ENCODE measurements around the gene ZNF407.

The ZNF407 gene

DNA sequence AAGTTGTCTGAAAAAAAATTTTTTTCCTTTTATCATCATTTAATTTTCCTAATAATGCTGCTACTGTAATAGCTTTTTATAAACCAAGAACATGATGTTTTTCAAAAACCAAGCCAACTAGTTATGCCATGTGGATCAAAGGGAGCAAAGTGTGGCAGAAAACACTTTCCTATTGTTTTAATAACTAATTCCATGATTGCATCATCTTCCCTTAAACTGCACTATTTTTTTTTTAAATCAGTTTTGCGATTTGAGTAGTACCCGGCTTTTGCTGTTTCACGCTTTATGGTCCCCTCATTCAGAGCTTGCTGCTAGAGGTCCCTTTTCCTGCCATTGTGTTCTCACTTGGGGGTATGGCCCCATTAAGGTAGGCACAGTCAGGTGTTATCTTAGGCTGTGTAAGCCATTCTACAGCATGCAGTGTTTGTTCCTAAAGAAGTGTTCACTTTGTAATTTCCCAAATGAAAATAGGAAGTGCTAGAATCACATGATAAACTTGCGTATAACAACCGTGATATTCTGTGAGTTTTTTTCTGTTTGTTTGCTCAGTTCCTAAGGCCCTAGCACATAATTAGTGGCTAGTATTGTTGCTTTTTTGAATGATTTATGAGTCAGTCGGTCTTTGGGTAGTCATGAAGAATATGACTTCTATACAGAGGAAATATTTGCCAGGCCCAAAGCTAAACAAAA, 385.4 kb downstream of the ZNF407 start:
- DNase-seq, result no peak

DNA sequence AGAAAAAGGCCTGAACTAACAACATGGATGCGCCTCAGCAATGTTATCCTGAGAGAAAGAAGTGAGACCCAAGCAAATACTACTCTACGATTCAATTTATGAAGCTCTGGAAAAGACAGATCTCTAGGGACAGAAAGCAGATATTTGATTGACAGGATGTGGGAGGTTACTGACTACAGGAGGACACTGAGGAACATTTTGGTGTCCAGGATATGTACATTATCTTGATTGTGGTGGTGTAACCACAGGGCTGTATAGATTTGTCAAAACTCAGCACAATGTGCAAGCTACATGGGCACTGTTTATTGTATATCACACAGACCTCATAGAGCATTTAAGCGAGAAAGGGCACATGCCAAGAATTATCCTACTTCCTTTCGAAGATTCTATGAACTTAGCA, 391.5 kb downstream of the ZNF407 start:
- no peak for DNase-seq

DNA sequence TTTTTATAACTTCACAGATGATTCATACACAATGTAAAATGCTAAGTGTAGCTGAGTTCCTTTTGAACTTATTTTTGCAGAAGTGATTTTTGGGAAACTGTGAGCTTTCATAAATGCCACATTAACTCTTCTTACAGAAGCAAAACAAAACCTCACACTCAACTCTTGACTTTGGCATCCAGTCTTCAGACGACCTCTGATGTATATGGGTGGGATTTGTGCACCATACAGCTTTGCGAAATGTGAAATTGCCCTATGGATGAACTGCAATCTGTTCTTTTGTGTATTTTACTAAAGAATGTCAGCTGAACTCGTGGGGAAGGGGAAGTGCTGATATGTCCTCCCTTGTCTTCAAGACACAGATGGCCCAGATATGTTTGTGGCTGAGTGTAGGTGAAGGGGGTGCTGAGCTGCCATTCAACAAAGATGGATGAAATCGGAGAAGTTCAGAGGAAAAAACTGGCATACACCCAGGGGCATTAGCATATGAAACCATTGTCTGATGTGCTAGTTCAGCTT, 393.0 kb downstream of the ZNF407 start:
- DNase-seq, result no peak

DNA sequence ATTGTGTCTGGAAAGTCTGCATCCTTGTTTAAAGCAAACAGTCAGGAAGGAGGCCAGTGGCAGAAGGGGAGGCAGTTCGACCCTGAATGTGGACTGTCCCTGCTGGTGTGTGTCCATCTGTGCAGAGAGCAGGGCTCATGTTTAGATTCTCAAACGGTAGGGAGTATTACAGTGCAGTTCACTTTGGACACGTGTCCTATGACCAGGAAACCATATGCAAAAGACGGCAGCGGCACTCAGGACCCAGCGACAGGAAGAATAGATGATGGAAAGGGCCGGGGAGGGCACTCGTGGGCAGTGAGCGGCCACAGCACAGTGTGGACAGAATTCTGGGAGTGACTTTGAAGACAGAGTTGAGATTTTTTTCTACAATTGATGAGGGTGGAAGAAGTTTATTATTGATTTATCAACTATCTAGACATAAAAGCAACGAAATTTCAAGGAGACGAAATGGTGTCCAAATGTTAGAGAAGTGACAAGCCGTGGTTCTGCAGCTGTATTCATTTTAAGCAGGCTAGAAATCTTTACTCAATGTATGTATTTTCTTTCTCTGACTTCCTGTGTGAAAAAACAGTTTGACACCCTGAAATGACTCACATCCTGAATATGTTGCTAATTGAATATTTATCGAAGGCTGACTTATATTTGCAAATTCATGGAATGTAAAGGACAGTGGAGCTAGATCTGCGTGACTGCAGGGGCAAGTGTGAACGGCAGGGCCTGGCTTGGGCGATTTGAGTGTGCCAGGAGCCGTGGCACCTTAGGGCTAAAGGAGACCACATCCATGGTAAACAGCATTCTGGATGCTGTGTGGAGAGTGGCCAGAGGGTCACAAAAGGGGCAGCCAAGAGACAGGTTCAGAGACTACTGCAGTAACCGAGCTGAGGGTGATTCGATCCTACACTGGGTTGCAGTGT, 397.1 kb downstream of the ZNF407 start:
- no peak for DNase-seq

DNA sequence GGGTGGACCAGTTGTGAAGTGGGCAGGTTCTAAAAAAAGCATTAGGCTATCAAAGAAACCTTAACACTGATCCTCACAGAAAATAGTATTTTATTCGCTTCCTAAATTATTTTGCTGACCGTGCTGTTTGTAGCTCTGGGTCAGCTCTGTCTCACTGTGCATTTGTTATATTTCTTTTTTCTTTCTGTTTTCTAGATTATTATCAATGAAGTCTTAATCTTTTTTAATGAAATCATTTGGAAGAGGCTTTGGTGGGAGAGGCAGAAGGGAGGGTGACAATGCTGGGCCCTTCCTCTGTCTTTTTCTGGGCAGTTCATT, 397.7 kb downstream of the ZNF407 start:
- no peak for DNase-seq

DNA sequence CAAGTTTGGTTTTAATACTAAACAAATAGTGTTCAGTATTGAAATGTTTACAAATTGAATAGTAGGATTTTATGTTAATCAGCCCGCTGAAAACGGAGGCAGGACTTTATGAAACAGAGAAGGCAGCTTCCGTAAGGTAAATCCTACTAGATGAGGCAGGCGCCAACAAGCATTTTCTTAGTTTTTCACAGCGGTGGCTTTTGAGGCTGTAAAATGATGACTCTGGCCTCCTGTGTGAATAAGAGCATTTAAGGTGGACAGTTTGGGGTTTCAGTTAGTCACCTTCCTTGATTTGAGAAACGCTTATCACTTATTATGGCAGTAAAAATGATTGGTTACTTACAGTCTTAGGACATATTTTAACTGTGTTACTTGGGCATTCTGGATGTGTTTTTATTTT, 398.4 kb downstream of the ZNF407 start:
- no peak for DNase-seq

DNA sequence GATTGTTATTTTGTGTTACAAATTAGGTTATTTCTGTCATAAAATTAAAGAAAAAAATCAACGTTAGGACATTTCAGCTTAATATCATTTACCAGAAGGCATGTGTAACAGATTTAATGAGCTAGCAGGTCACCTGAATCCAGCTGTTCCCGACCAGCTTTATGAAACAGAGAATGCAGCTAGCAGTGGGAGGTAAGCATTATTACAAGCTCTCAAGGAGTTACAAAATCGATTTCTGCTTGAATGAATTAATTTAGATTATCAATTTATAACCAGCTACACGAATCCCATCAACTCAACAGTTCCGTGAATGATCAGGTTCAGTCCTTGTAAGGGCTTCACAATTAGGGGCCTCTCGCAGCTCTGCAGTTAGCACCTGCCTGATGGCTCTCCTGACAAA, 399.3 kb downstream of the ZNF407 start:
- no peak for DNase-seq

DNA sequence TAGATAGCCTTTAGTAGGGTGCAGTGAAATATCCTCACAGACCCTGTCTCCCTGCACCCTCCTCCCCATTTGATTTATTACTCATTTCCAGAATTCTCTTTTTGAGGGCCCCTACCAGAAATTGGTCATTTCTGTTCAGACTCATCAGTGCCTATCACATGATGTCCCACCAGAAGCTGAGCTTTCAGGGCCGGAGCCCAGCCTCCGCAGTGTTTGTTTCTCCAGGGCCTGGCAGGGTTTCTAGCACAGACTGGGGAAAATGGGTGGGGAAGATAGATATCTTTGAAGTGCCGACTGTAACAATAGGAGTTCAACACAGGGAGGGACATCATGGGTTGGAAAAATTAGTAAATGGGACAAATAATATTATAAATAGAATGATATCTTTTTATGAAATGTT, 403.2 kb downstream of the ZNF407 start:
- DNase-seq, result no peak

DNA sequence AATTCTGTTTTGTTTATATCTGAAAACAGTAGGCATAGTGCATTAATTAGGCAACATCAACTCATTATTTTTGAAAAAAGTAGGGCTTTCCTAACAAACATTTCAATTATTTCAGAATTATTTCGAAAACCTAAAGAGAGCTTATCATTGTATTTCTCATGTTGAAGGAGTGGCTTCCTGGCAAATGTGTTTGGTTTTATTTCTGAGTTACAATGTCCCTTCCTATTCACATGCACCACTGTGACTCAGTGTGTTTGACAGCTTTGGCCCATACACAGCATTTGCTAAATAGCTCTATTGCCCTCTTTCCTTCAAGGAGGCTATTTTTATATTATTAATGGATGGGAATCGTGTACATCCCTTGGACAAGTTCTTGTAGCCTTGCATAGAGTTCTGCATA, 405.4 kb downstream of the ZNF407 start:
- no peak for DNase-seq

DNA sequence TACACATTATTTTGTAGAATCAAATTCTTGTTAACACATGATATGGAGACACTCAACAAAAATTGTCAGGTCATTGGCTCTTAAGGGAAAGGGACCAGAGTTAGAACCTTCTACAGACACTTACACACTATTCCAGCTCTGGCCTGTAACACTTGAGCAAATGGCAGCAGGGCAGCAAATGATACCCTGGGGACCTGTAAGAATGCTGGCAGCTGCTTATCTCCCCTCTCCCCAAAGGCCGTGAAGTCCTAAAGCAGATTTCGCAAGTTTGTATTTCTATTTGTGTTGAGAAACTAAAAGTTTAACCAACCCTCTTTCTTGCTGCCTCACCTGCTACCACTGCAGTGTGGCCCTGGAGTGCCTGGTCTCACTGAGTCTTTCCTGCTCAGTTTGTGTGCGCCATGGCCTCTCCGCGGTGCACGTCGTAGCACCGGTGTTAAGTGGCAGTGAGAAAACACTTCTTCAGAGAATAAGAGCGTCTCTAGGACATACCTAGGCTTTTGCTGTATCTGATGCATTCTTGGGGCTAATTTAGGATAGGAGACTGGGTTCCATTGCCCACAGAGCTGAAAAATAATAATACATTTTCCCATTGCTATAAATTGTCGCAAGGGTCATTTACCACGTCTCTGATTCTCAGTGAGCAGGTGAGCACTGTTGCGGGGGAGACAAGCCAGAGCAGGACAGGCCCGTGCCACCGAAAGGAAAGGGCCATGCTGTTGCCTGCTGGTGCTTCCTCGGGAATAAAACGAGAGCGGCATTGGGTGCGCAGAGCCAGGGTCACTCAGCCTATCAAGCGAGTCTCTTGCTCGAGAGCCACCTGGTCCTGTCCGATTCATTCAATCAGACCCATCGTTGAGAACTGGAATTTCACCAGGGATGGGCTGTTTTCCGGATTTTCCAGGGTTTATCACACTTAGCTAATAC, 406.4 kb downstream of the ZNF407 start:
- no peak for DNase-seq

DNA sequence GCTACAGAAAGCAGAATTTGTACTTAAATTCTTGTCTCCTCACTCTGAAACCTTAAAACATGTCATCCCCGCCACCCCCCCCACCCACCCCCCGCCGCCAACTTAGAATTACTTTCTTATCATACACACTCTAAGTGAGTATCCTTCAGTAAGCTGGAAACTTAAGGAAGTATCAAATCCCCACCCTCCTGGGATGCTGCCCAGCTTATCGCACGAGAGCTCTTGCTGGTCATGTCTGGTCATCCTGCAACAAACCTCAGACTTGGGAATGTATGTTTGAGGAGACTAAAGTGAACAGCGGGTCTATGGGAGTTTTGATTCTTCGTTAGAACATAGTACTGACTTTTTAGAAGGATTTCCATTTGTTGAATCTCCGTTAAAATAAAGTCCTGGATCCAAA, 408.0 kb downstream of the ZNF407 start:
- DNase-seq, result no peak

DNA sequence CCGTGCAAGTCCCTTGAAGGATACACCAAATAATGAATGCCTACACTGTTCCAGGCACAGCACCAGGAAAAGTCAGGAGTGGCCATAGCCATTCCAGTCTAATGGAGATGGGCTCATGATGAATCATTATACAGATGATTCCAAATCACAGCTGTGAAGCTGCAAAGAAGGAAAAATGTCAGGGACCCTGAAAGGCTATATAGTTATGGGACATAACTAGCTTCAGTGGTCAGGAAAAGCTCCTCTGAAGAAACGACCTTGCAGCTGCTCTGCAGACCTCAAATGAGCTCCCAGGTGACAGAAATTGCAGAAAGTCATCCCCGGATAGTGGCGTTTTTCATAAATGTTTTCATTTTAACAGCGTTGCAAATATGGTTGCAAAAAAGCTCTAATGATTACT, 410.5 kb downstream of the ZNF407 start:
- DNase-seq, result no peak

DNA sequence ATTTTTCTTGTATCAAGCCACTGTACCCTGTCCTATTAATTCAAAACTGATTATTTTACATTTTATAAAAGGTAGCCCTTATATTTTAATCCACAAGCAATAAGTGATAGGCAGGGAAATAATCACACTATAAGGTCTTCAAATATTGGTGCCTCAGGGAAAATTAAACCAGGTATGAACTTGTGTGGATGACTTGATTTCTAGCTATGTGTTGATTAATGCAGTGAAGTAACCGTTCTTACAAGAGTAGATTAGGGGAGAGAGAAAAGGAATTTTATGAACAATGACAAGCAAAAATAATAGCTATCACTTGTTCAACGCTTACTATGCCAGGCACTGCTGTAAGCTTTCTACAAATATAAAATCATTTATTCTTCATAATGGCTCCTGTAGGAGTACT, 411.6 kb downstream of the ZNF407 start:
- DNase-seq, result no peak

DNA sequence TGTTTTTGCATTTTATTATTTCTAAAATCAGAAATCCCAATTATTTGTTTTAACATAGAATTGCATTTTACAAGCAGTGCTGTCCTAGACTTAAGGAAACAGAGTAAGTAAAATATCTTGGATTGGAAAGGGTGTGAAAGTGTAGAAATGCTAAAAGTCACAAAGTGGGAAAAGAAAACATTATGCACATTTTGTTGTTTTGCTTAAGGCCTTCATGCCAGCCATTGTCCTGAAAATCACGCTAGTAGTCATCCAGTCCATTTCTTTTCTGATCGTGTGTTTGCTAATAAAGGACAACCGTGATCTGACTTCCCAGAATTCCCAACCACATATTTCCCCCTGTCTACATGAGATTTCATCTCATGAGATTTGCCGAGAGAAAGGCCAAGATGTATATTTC, 412.2 kb downstream of the ZNF407 start:
- DNase-seq, result no peak

DNA sequence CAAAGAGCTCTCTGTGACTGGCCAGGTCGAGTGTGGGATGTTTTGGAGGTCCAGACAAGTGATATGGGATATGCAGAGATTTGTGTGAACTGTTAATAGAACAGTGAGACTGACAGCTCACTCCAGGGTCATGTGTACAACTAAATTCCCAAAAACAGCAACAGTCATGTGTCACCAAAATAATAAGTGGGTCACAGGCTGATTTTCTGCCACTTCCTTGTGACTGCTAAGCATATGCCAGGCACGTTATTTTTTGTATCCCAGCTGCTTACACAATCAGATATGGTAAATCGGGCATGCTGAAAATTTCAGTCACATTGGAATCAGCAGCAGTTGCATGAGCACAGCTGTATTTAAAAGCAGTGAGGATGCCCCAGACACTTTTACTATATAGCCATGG, 412.6 kb downstream of the ZNF407 start:
- DNase-seq, result no peak

DNA sequence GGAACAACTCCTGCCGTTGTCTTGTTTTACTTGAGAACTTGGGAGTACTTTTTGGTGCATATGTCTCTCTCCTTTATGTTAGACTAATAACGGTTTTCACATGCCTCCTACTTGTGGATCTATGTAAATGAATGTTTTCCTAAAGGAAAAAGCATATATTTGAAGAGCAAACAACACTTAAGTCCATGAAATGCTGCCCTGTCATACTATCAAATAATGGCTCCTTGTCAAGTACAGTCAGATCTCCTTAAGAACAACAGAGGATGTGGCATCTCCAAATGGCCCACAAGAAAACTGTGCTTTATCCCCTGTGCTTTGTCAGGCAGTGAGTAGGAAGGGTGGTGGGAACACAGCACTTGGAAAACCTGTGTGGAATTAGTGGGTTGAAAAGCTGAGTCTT, 413.0 kb downstream of the ZNF407 start:
- DNase-seq, result no peak

DNA sequence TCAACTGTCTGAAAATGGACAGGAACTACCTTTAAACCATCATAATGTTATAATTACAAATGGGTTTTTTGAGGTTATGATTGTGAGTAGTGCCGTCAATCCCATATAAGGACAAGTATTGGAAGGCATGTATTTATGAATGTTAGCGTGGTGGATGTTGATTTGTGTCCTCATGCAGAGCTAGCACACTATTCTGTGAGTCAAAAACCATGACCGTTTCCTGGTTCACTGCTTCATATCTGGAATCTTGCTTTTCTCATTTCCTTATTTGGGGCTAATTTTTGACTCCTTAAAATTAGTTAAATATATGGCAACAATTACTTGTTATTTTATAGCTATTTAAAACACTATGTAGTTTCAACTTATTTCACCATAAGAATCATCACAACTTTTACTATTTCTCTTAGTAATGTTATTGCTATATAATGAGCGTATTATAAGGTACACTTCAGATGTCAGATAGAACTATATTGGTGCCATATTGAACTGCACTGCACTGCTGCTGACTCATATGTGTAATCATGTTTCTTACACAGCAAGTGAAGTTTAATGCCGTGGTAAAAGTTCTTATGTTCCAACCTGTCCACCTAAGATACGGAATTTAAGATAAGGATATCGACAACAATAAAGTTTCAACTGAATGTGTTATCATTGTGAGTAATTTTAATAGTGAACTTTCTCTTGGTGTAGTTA, 418.5 kb downstream of the ZNF407 start:
- no peak for DNase-seq

DNA sequence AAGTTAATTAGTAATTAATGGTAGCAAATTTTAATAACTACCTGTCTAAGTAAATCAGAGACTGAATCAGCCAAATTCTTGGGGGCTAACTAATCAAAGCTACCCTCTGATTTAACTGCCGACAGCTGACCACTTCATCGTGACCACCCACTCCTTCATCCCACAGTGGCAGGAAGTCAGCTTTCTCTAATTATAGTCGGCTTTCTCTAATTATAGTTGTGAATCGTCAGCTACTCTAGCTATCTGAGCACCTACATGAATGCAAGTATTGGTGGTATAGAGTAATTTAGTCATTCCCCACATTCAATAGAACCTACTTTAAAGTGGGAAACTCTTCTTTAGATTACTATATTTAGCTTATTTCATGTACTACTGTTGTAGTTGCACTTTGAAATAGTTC, 425.8 kb downstream of the ZNF407 start:
- DNase-seq, result no peak

DNA sequence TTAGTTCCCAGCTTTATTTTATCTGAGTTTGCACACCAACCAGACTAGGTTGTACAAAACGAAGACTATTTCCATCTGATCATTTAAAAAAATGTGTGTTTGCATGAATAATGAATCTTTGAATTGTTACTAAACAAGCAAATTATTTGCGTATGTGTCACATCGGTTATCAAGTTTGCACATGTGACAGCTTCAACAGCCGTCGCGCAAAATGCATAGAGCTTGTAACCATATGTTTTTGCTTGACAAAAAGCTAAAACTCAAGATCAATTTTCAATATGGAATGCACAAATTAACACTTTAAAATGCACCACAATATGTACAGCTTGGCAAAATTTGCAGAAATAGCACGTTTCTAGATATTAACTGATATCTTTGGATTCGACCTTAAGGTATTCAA, 427.2 kb downstream of the ZNF407 start:
- DNase-seq, result no peak

DNA sequence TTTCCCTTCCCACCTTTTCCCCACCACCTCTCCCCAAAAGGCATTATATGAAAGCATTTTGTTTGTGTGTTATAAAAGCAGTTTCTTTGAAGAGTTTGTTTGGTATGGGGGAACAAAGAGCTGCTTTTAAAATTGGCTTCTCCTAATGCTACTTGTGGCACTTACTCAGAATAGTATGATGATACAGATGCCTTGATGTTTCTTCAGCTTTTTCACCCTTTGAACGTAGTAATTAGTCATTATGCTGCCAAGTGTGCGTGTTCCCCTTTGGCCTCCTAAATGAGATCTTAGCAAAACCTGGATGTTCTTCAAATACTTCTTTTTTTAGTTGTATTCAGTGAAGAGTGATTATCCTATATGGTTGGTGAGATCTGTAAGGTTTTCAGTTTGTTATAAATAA, 427.9 kb downstream of the ZNF407 start:
- no peak for DNase-seq

DNA sequence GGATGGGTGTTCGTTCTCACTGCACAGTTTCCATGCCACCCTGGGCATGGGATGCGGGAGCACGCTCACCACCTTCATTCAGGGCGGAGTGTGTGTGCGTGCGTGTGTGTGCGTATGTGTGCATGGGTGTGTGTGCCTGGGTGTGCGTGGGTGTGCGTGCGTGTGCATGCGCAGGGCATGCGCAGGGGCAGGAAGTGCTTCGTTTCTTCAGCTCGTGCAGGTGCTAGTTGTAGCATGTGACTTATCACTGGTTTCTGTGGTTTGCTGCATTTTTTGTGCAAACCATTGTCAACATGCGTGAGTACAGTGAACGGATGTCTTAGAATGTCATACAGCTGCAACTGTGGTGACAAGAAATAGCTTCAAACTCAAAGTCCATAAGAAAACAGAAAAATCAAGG, 431.8 kb downstream of the ZNF407 start:
- DNase-seq, result no peak

DNA sequence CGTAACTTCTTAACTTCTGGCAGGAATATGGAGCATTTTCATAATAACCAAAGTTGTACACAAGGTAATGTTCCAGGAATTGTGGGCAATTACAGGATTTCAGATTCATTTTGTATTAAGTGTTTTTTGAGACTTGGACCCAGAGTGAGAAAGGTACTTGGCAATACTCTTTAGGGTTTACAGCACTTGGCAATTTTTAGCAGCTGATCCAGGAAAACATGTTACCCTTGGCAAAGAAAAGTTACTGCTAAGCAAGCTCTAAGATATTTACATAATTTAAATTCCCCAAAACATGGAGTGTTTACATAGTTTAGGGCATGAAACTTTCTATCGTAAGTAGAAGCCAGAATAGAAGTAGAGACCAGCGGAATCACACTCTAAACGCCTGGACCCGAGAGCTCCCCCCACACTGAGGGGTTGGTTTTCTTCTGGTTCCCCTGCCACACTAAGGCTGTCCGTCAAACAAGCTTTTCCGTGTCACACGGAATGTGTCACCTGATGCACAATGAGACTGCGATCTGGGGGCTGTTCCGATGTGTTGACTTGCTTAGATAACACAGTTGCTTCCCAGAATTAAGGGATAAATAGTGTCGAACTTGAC, 434.1 kb downstream of the ZNF407 start:
- DNase-seq, result no peak

Data from cerebellar nuclear complex (tissue), 1 donor.